Measurements from ENCODE around the gene LGR4. TPM values are rescaled to one million over a fixed set of nuclear protein-coding genes. Genes with fewer than 3 reads are reported as not detected.

LGR4 gene
- 1.8 and 3.7 TPM in 2 replicates for total RNA-seq

GRCh38 chr11:27472398-27473016 is at the start of gene LGR4:
TSS of gene LGR4 (minus strand) at chr11:27472790. CDS start at chr11:27472302, 488 bp downstream.

DNA sequence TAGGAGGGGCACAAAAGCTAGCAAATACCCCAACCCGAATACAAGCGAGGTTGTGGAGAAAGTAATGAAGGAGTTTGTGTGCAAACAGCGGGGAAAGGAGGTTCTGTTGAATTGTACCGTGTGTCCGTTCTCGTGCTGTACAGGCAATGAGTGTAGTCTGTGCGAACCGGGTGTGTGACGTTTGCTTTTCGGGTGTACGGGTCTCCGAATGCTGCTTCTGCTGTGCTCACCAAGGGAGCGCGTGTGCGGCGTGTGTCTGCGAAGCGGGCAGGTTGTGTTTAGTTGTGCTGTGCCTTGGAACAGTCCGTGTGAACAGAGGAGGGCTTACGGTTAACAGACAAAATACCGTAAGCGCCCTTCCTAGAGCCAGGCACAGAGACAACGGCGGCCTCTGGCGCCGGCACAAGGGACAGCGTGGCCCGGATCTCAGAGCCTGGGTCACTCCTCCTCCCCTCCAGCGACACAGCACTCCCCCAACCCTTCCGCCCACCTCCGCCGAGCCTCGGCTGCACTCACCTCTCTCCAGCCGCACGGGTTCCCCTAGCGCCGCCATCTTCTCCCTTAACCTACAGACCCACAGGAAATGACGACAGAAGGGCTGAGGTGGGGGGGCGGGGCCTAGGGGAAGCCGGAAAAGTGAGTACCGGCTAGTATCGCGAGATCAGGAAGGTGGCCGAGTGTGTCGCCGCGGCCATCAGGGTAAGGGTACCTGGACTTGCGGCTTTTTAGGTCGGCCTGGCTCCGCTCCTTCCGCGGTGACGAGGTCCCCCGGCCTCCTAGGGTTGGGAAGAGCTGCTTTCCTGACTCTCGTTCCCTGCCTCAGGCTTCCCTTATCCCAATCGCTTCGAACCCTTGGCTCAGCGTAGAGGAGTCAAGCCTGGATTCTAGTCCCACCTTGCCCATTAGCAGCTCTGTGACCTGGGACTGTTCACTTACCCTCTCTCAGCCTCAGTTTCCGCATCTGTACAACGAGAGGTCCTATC is 33.9 kb upstream of the LGR4 start, which contains the start of gene LIN7C:
Gene LIN7C (minus strand): TSS at position 570 of the 983 bp plus-strand sequence. CDS start 17 bp downstream, at position 553.

DNA sequence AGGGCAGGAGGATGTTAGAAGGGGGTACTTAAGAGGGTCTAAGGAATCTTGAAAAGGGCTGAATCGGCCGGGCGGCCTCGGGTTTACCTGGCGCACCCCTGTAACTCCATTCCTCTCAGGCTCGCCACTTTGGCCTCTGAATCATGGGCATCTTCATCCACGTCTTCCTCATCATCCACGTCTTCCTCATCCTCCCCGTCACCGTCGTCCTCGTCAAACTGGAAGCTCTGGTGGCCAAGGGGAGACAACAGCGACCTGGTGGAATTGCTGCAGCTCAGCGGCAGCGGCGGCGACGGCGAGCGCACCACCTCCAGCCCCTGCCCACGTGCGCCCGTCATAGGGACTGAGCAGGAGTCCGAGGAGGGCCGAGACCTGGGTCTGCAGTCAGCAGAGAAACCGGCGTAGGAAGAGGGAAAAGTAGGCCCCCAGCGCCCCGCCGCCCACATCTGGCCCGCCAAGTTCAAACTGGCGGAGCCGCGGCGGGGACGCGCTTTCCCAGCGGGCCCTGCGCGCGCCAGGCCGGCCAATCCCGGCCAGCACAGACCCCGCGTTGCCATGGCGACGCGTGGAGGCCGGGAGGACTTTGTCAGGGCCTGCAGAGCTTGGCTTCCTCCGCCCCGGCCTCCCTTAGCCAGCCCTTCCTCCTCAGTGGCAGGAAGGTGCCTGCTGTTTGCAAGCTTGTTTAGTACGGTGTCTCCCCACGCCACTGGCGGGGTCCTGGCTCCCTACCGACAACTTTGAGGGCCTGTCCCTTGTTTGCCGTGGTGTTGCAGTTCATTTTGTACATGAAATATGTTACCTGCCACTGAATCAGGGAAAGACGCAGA is 109.6 kb downstream of the LGR4 start, which contains the start of gene CCDC34:
Gene CCDC34 (minus strand): TSS at position 467 of the 827 bp plus-strand sequence. CDS start 21 bp downstream, at position 446.

Small RNA genes within 50 kb of the gene (small RNA-seq; reads per million reads assigned to genes)
- gene AC100771.1 = not detected
- not detected for gene MIR8087
- not detected for gene RNA5SP339

Other genes with a start within 250 kb of the LGR4 start
- 4.4 and 6.5 TPM in 2 replicates for gene CCDC34, start 109.6 kb downstream of the LGR4 start, total RNA-seq
- gene LIN7C, start 34.0 kb upstream of the LGR4 start, total RNA-seq = 35.3 and 57.7 TPM in 2 replicates
- under 0.01 and 0.39 TPM in 2 replicates for gene BDNF, start 227.7 kb upstream of the LGR4 start, total RNA-seq

Data from subcutaneous preadipocyte (primary cell).